HepG2 (cell line): Measurements from ENCODE around the gene PUM1. TPM values are rescaled to one million over a fixed set of nuclear protein-coding genes. Genes with fewer than 3 reads are reported as not detected.

ENCODE experiments used
- CEBPZ ChIP-seq: IDR thresholded peaks from 2 replicates; pipeline ENCODE4 v1.6.1; 2012; ENCODE audit warnings: low read length, improper control_type of control experiment
- TFDP2 ChIP-seq: sonication (generic); formaldehyde crosslinking; IDR thresholded peaks from 2 replicates; pipeline ENCODE4 v1.4.0; 2020; ENCODE audit warnings: missing genetic modification reagents
- ZGPAT ChIP-seq: IDR thresholded peaks from 2 replicates; pipeline ENCODE4 v1.6.1; 2016; ENCODE audit warnings: mild to moderate bottlenecking
- ZNF207 ChIP-seq: fragments of 450-650 bp; IDR thresholded peaks from 2 replicates; pipeline ENCODE4 v1.6.1; 2016; ENCODE audit warnings: antibody characterized with exemption, borderline replicate concordance
- ZNF512 ChIP-seq: sonication (generic); formaldehyde crosslinking; IDR thresholded peaks from 2 replicates; pipeline ENCODE4 v1.4.0; 2020; ENCODE audit warnings: mild to moderate bottlenecking, missing genetic modification reagents
- ZNF672 ChIP-seq: sonication (generic); formaldehyde crosslinking; IDR thresholded peaks from 2 replicates; pipeline ENCODE4 v1.8.1; 2022; ENCODE audit warnings: missing genetic modification reagents
- polyA plus RNA-seq, 8 experiments: library from polyadenylated mRNA; depleted of rRNA in 3 of 8; stranded (reverse) in 7 of 8; unstranded in 1 of 8; fragments of >200 nt; fragmentation: Illumina TruSeq in 4 of 8; extraction: Trizol in 4 of 8; gene quantifications; 2 replicates each; pipeline versions ENCODE4 v1.2.1 to v1.2.3, GENCODE V29; 2011 to 2016; ENCODE audit warnings: low read depth in 4 of 8, missing spikeins in 1 of 8, mixed read lengths in 1 of 8; ENCODE audit not compliant: insufficient read depth in 1 of 8
- total RNA-seq, 5 experiments: library from RNA; depleted of rRNA; stranded (reverse); fragments of >200 nt; fragmentation: Illumina TruSeq; extraction: Trizol; gene quantifications; 2 replicates each; pipeline ENCODE4 v1.2.3, GENCODE V29; 2016; ENCODE audit warnings: low read depth in 1 of 5

Gene PUM1
- total and polyA plus RNA-seq, 2 of the 13 experiments (the other 11 are each of a cell fraction or from before 2014, with no cell fraction given), result 64.7 to 91.0 TPM

- TF ChIP-seq CEBPZ (no peak), ZNF207 (no peak), TFDP2 (CRISPR knock-in tag) (no peak), ZNF672 (CRISPR knock-in tag) (no peak), ZGPAT (no peak), ZNF512 (CRISPR knock-in tag) (no peak)
These were observed 53.8 kb downstream of the PUM1 start (continued) for GRCh38 chr1:31011719-31012118.
